Fibroblast of the aortic adventitia (primary cell): Measurements from ENCODE around the gene IGF1R. TPM values are rescaled to one million over a fixed set of nuclear protein-coding genes. Genes with fewer than 3 reads are reported as not detected.
A peak's percentile ranks its signal among the peaks of the same experiment; 100 is the strongest.

Experiments
- DNase-seq: peaks from one replicate; pipeline ENCODE4 v3.0.0-alpha.2; 2010; ENCODE audit warnings: low read depth
- H3K4me3 ChIP-seq: 2 replicates; pipeline ENCODE4 v1.5.1; 2011; ENCODE audit warnings: low read depth, mild to moderate bottlenecking, control low read depth, low read length, moderate library complexity
- total RNA-seq: library from RNA; depleted of rRNA; stranded (reverse); fragments of >200 nt; gene quantifications from 2 replicates; pipeline ENCODE4 v1.2.3, GENCODE V29; 2012; ENCODE audit warnings: low replicate concordance
- TF ChIP-seq, protein P1 (sequence below): IDR thresholded peaks from 2 replicates; pipeline ENCODE4 v1.5.1; 2011; ENCODE audit warnings: mild to moderate bottlenecking, low read length, control low read depth, inconsistent platforms; ENCODE audit not compliant: insufficient read depth

Gene IGF1R
- total RNA-seq, 1 donor: 45.6 TPM

DNA sequence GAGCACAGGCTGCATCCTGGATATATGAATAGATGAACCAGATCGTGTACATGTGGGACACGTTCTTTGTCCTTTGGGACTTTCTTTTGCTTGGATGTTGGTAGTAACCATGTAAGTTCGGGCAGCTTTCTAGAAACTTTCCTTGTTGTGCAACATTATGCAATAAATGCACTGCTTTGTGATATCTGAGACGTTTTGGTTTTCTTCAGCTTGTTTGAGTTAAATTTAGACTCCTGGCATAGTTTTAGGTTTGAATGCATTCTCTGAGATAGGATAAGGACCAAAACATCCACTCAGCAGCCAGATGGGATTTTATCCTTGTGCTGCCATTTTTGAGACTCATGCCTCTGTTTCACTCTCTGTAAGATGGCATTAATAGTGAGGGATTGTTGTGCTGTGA, 158.9 kb downstream of the IGF1R start:
- H3K4me3 ChIP-seq: no peak overlapping the region
- peak; percentile 94 for DNase-seq
- TF ChIP-seq, protein P1, sequence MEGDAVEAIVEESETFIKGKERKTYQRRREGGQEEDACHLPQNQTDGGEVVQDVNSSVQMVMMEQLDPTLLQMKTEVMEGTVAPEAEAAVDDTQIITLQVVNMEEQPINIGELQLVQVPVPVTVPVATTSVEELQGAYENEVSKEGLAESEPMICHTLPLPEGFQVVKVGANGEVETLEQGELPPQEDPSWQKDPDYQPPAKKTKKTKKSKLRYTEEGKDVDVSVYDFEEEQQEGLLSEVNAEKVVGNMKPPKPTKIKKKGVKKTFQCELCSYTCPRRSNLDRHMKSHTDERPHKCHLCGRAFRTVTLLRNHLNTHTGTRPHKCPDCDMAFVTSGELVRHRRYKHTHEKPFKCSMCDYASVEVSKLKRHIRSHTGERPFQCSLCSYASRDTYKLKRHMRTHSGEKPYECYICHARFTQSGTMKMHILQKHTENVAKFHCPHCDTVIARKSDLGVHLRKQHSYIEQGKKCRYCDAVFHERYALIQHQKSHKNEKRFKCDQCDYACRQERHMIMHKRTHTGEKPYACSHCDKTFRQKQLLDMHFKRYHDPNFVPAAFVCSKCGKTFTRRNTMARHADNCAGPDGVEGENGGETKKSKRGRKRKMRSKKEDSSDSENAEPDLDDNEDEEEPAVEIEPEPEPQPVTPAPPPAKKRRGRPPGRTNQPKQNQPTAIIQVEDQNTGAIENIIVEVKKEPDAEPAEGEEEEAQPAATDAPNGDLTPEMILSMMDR: no peak

DNA sequence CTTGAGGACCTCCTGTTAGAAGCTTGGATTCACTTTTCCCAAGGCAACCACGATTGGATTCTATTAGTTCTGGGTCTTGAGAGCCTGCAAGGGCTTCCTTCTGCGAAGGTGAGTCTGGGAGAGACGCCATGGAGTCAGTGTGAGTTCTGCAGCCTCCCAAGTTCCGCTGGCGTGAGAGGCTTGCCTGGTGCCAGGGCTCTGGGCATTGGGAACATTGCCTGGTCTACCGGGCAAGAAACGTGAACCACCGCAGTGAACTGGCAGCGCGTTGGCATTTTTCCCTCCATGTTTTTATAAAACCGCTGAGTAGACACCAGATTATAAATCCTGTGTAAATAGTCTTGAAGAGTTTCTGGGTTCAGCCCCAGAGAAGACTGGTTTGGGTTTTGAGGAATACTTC, 160.9 kb downstream of the IGF1R start:
- TF ChIP-seq, protein P1: no peak
- DNase-seq: no peak
- no peak overlapping the region for H3K4me3 ChIP-seq

DNA sequence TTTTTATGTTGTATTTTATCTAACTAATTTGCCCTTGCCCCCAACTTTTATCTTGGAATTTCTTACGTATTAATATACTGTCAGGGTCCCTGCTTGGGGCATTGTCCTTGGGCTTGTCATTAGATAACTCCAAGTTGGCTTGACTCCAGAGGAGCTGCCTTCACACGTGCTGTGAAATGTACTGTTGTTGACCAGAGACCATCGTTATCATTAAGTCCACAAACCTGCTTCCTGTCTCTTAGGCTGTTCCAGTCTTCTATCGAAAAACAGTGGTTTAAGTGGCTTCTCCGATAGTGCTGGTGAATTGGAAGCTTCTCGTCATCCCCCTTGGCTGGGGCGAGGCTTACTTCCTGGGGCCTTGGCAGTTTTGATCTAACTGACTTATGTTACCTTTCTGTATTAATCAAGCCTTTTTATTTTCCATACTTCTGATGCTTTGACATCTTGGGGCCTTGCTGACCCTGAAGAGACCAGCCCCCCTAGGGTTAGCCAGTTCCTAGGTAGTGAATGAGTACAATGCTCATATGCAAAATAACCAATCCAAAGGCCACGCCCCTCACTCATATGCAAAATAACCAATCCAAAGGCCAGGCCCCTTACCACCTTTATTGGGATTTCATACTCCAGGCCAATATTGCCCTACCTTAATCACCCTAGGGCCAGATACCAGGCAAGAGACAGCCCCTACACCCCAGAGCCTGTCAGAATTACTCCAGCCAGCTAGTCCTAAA, 164.5 kb downstream of the IGF1R start:
- TF ChIP-seq, protein P1: no peak
- H3K4me3 ChIP-seq: no peak overlapping the region
- DNase-seq: no peak

DNA sequence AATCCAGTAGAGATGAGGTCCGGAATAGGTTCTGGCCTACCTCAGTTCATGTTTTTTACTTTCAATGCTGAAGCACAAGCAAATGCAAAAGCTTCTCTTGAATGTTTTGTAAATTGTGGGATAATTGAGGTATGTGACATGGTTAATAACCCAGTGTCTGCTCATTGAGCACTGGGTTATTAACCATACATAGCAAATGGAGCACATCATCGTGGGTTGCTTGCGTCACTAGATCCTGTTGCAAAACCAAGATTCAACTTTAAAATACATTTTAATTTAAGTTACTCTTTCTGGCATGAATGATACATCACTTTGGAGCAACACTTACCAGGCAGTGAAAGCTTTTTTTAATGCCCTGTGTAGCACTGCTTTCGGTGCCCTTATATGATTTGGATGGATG, 165.6 kb downstream of the IGF1R start:
- no peak for DNase-seq
- H3K4me3 ChIP-seq: no peak overlapping the region
- TF ChIP-seq, protein P1: no peak

DNA sequence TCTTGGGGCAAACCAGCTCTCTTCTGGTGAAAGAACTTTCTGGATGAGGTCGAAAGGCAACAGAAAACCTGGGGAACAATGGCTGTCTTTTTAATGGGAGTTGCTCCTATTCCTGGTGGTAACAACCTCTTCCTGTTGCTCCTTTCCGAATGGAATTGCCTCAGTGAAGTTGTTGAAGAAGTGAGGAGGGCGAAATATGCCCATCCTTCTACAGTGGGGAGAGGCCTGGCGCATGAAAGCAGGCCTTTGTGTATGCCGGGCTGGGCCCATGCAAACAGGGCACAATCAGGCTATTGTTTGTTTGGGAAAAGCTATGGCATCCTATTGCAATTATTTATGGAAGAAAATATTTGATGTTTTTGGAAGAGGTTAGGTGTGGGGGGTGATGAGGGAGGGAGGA, 166.9 kb downstream of the IGF1R start:
- no peak for DNase-seq
- no peak overlapping the region for H3K4me3 ChIP-seq
- TF ChIP-seq, protein P1: no peak

DNA sequence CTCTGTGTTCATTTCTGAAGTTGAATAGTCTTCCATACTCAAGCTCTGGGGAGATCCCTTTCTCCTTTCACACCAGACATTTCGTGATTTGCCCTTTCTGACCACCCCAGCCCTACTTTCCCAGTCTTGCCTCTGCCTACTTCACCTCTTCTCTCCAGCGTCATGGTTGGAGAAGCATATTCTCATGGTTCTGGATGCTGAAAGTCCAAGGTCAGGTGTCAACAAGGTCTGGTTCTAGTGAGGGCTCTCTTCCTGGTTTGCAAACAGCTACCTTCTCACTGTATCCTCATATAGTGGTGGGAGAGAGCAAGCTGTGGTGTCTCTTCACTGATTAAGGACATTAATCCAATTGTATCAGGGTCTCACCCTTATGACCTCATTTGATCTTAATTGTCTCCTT, 169.4 kb downstream of the IGF1R start:
- TF ChIP-seq, protein P1: no peak
- H3K4me3 ChIP-seq: no peak overlapping the region
- DNase-seq: no peak

DNA sequence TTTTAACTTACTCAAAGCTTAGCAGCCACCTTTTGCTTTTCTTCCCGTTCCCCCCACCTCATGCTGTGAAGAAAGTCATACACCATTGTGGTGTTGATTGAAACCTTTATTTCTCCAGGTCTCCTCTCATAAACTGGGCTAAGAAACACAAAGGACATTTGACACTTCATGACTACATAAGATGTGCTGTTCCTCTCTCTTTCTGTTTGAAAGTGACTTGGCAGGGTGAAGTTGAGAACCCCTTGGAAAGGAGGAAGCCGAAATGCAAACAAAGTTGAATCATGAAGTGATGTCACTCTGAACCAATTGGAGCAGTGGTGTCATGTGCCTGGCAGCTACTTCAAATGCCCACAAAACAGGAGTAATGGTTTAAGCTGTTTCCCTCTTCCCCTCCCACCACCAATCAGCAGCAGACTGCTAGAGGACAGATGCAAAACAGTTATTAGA, 174.7 kb downstream of the IGF1R start:
- TF ChIP-seq, protein P1: no peak
- H3K4me3 ChIP-seq: no peak overlapping the region
- DNase-seq: peak; percentile 71
